HG03139 (cell line): Measurements from ENCODE around the gene TBX2.

Experiments used
- ATAC-seq: cut with Tn5 transposase; IDR thresholded peaks from one replicate; pipeline ENCODE4 v1.9.1; 2021; ENCODE audit not compliant: unreplicated experiment

Gene TBX2

GRCh38 chr17:61386251-61386650, 13.4 kb upstream of the TBX2 start:
- no peak for ATAC-seq

- ATAC-seq, result no peak
Observed at GRCh38 chr17:61387011-61387410, 12.6 kb upstream of the TBX2 start.

DNA sequence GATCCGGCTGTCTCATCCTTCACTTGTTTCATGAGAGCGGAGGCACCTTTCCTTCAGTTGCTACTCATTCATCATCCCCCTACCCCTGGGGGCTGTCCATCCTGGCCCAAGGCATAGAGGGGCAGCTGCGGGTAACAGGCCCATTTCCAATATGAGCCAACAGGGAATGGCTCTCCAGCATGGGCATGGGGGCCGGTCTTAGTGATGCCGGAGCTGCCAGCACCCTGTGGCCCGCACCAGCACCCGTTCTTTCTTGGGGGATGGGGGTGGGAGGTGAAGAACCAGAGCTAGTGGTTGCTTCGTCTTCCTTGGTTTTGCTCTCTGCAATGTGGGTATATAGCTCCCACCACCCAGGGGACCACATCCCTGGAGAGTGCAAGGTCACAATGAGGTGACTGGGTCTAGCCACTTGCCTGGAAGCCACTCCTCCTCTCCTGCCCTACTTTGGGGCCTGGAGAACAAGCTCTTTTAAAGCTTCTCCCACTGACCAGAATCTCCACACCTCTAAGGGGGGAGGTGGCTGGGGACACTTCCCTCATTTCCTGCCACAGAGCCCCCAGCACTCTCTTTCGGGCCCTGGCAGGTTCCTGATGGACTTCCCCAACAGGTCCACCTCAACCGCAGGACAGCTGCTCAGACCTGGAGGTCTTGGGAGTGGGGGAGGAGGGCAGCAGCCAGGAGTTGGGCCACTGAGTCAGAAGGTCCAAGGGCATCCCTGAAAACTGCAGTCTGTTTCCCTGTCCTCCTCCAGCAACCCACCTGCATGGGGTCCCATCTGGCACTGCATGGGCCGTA, 11.9 kb upstream of the TBX2 start:
- no peak for ATAC-seq

DNA sequence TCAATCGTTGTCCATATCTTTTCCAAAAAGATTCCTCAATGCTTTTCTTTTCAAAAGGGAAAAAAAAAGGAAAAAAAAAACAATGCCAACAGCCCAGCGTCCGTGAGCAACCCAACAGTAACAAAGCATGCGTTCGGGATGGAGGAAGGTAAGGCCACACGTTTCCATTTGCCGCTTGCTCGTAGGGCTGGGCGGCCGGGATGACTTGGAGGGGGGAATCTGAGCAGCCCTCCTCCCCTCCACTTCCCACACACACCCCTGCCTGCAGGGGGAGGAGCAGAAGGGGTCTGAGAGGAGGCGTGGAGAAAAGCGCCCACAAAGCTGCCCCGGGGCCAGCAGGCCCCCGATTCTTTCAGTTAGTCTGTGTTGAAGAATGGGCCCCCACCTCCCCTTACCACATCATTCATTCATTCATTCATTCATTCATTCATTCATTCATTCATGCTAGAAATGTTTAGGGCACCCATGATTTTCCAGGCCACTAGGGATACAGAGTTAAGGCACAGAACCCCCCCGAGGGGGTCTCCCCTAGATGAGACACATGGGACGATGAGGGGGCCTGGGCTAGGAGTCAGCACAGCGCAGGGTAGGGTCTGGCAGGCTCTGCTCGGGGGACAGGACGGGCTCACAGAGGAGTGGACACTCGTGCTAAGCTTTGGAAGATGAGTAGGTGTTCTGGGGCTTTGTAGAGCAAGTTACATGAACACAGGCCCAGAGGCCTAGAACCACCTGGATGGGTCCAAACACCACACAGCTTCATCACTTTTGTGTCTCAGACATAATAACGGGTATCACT, 10.9 kb upstream of the TBX2 start:
- no peak for ATAC-seq

- ATAC-seq, result no peak
Observed at GRCh38 chr17:61389670-61390478, 9.8 kb upstream of the TBX2 start.

GRCh38 chr17:61390479-61390791, 9.2 kb upstream of the TBX2 start:
- no peak for ATAC-seq

- no peak for ATAC-seq
Observed at GRCh38 chr17:61391595-61392291, 7.9 kb upstream of the TBX2 start.

GRCh38 chr17:61392679-61393078, 7.0 kb upstream of the TBX2 start:
- no peak for ATAC-seq

GRCh38 chr17:61393550-61393903, 6.1 kb upstream of the TBX2 start:
- no peak for ATAC-seq

GRCh38 chr17:61393904-61394629, 5.6 kb upstream of the TBX2 start:
- ATAC-seq, result no peak

GRCh38 chr17:61394630-61395408, 4.8 kb upstream of the TBX2 start:
- ATAC-seq, result no peak

DNA sequence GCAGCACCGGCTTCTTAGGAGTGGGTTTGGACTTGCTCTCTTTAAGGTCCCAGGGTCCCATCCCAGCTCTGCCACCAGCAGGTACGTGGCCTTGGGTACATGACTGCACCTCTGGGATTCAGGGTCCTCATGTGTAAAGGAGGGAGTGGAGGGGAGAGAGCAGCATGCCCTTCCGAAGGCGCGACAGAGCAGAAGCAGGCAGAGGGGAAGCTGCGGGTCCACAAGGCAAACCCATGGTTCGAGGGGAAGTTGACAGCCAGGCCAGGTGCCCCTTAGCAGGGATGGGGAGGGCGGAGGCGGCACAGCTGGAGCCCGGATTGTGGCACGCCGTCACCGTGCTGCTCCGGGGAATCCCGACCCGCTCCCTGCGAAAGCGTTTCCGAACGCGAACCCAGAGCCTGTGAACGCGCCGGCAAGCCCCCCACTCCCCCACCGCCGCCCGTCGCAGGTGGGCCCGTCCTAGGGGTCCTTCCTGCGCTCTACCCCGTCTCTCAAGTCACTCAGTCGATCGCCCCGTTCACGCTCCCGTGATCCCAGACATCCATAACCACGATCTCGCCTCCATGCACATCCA, 4.1 kb upstream of the TBX2 start:
- no peak for ATAC-seq

- ATAC-seq, result no peak
Observed at GRCh38 chr17:61395983-61396585, 3.6 kb upstream of the TBX2 start.

DNA sequence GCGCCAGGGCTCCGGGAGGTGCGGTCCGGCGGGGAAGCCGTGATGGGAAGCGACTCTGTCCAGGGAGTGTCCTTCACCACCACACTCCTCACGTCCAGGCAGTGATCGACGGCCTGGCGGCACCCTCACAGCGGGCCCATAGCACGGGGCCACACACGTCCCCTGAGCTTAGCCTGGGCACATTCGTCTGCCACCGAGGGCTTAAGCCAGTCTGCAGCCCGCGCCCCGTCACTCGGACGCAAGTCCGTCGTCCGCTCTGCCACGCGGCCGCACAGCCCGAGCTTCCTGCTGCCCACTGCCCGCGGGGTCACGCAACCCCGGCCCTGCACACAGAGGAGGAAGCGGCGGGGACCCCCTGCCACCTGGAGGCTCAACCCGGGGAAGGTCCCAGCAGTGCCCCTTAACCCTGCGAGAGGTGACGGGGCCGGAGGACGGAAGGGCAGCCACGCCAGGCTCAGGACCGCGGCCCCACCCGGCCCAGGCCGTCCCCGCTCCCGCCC, 3.0 kb upstream of the TBX2 start:
- ATAC-seq, result no peak

DNA sequence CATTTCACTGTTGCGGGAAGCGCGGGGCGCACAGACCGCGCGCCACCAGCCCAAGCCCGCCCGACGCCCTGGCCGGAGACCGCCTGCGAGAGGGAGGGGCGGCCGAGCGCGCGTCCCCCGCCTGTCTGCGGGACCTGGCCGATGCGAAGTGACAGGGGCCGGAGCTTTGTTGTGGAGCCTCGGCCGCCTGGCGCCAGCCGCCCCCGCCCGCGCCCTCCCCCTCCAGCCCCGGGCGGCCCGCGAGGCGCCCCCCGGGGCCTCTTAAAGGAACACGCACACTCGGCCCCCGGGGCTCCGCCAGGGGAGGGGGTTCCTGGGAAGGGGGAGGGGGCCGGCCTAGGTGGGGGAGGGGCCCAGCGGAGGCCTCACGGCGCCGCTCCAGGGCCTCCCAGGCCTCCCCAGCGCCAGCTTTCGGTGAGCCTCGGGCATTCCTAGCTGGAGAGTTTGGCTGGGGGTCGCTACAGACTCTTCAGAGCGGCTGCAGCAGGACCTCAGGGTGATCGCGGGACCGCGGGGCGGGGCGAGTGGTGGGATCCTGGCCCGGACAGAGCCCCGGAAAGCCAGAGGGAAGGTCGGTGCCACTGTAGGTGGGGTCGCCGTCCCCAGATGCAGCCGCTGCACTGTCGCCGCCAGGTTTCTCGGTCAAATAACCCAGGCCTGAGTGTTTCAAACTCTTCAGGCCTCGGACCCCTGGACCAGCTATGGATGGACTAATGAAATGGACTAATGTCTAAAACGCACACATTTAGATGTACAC, 2.4 kb upstream of the TBX2 start:
- ATAC-seq, result no peak

GRCh38 chr17:61398721-61399130, 917 bp upstream of the TBX2 start:
- ATAC-seq, result no peak

- ATAC-seq, result no peak
Observed at GRCh38 chr17:61400066-61400716, 548 bp downstream of the TBX2 start.
